Subcutaneous adipose tissue (tissue), 4 donors: Measurements from ENCODE around the gene SLAIN2. TPM values are rescaled to one million over a fixed set of nuclear protein-coding genes. Genes with fewer than 3 reads are reported as not detected.

Experiments used
- total RNA-seq, 4 donors: library from RNA; depleted of rRNA; stranded (reverse); fragments of >200 nt; gene quantifications; one replicate each; pipeline ENCODE4 v1.1.0, GENCODE V29; 2016
- TF ChIP-seq, protein P1 (sequence below): fragments of 450-650 bp; IDR thresholded peaks from one replicate; pipeline ENCODE4 v1.5.1; 2016; ENCODE audit warnings: low read depth, mild to moderate bottlenecking, control low read depth, antibody characterized with exemption, moderate library complexity

Gene SLAIN2
- total RNA-seq, 4 donors from 2014 or later, result 32.6 to 75.7 (median 59.4) TPM

GRCh38 chr4:48343551-48343950, 2.2 kb downstream of the SLAIN2 start:
- TF ChIP-seq, protein P1, sequence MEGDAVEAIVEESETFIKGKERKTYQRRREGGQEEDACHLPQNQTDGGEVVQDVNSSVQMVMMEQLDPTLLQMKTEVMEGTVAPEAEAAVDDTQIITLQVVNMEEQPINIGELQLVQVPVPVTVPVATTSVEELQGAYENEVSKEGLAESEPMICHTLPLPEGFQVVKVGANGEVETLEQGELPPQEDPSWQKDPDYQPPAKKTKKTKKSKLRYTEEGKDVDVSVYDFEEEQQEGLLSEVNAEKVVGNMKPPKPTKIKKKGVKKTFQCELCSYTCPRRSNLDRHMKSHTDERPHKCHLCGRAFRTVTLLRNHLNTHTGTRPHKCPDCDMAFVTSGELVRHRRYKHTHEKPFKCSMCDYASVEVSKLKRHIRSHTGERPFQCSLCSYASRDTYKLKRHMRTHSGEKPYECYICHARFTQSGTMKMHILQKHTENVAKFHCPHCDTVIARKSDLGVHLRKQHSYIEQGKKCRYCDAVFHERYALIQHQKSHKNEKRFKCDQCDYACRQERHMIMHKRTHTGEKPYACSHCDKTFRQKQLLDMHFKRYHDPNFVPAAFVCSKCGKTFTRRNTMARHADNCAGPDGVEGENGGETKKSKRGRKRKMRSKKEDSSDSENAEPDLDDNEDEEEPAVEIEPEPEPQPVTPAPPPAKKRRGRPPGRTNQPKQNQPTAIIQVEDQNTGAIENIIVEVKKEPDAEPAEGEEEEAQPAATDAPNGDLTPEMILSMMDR, result no peak

DNA sequence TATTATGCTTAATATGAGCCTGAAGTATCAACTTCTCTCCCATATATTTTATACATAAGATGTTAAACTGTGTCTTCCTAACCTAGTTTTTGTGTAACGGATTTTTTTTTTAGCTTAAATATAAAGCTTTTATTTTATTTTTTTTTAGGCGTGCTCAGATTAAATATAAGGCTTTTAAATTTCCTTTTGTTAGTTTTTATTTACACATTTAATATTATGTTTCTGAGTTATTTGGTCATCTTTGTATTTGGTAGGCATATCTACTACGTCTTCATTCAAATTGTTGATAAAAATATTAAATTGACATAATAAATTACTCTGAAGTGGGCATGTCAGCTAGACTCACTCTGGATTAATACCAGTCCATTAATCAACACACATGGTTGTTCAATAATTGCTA, 4.2 kb downstream of the SLAIN2 start:
- TF ChIP-seq, protein P1, result no peak

GRCh38 chr4:48346594-48346993, 5.3 kb downstream of the SLAIN2 start:
- TF ChIP-seq, protein P1, result no peak

GRCh38 chr4:48347282-48347921, 6.1 kb downstream of the SLAIN2 start:
- TF ChIP-seq, protein P1, result no peak

DNA sequence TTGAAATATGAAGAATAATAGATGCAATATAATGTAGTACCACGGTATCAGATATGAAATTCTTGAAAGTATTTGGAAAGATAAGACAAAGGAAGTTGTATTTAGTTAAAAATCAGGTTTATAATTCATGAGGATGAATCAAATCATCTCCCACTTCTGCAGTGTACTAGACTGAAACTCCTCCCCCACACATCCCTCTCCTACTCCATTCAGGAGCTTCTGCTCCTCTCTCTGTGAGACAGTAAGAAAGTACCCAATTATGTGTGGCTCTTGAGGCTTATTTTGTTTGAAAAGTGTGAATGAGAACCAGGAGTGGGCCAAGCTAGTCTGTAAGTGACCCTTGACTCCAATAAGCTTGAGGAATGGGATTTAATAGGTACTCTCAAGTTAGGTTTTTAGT, 9.5 kb downstream of the SLAIN2 start:
- TF ChIP-seq, protein P1, result no peak

- TF ChIP-seq, protein P1, result no peak
Observed at GRCh38 chr4:48352793-48353192, 11.5 kb downstream of the SLAIN2 start.

GRCh38 chr4:48356355-48356754, 15.0 kb downstream of the SLAIN2 start:
- TF ChIP-seq, protein P1, result no peak
